Mesendoderm (in vitro differentiated cells): ENCODE results near the gene EPB41L4B.

Experiments used
- DNase-seq: peaks from one replicate; pipeline ENCODE4 v3.0.0; 2013
- H2AK5ac ChIP-seq: 2 replicates; pipeline ENCODE4 v1.6.1; 2013; ENCODE audit warnings: low read length, inconsistent platforms
- H2BK120ac ChIP-seq: 2 replicates; pipeline ENCODE4 v1.6.1; 2013; ENCODE audit warnings: low read depth, mild to moderate bottlenecking, low read length, moderate library complexity, mixed read lengths
- H2BK15ac ChIP-seq: replicated peaks from 2 replicates; pipeline ENCODE4 v1.6.1; 2013; ENCODE audit warnings: low read depth, mild to moderate bottlenecking, moderate library complexity
- H2BK5ac ChIP-seq: 2 replicates; pipeline ENCODE4 v1.6.1; 2013; ENCODE audit warnings: low read length, inconsistent platforms
- H3K18ac ChIP-seq: 2 replicates; pipeline ENCODE4 v1.6.1; 2013; ENCODE audit warnings: mild to moderate bottlenecking, low read length, mixed read lengths
- H3K23ac ChIP-seq: one replicate; pipeline ENCODE4 v1.6.1; 2013; ENCODE audit warnings: low read length
- H3K27ac ChIP-seq: 2 replicates; pipeline ENCODE4 v1.5.1; 2013; ENCODE audit warnings: low read depth, mild to moderate bottlenecking, inconsistent platforms, low read length, moderate library complexity
- H3K27me3 ChIP-seq: 2 replicates; pipeline ENCODE4 v1.6.1; 2013; ENCODE audit warnings: low read length, control low read depth, mild to moderate bottlenecking, inconsistent platforms; ENCODE audit not compliant: insufficient read depth, poor library complexity
- H3K36me3 ChIP-seq: 2 replicates; pipeline ENCODE4 v1.6.1; 2013; ENCODE audit warnings: low read length, inconsistent platforms; ENCODE audit not compliant: control insufficient read depth, insufficient read depth
- H3K4ac ChIP-seq: one replicate; pipeline ENCODE4 v1.6.1; 2013; ENCODE audit warnings: low read depth, mild to moderate bottlenecking, low read length, moderate library complexity
- H3K4me1 ChIP-seq: 2 replicates; pipeline ENCODE4 v1.6.1; 2013; ENCODE audit warnings: low read depth, low read length, inconsistent platforms; ENCODE audit not compliant: control insufficient read depth
- H3K4me2 ChIP-seq: 2 replicates; pipeline ENCODE4 v1.6.1; 2013; ENCODE audit warnings: low read length
- H3K4me3 ChIP-seq: 2 replicates; pipeline ENCODE4 v1.5.1; 2013; ENCODE audit warnings: mild to moderate bottlenecking, low read length
- H3K56ac ChIP-seq: one replicate; pipeline ENCODE4 v1.6.1; 2013; ENCODE audit warnings: low read length
- H3K79me1 ChIP-seq: 2 replicates; pipeline ENCODE4 v1.6.1; 2013; ENCODE audit warnings: low read length, inconsistent platforms
- H3K79me2 ChIP-seq: 2 replicates; pipeline ENCODE4 v1.6.1; 2013; ENCODE audit warnings: mild to moderate bottlenecking, low read length; ENCODE audit not compliant: control insufficient read depth, insufficient read depth
- H3K9ac ChIP-seq: 2 replicates; pipeline ENCODE4 v1.6.1; 2013; ENCODE audit warnings: low read length, inconsistent platforms
- H4K5ac ChIP-seq: one replicate; pipeline ENCODE4 v1.6.1; 2013; ENCODE audit warnings: low read length
- H4K8ac ChIP-seq: one replicate; pipeline ENCODE4 v1.6.1; 2013; ENCODE audit warnings: low read depth, mild to moderate bottlenecking, control low read depth, low read length, moderate library complexity
- WGBS: extraction: QIAGEN DNeasy Blood & Tissue Kit; methylation state at CpG from one replicate; pipeline ENCODE4 v1.1.7; 2013; ENCODE audit warnings: low lambda C conversion rate, missing lambda C conversion rate; ENCODE audit not compliant: insufficient coverage; ENCODE audit errors: extremely low coverage; 5-methylcytosine and 5-hydroxymethylcytosine counted together

EPB41L4B gene

DNA sequence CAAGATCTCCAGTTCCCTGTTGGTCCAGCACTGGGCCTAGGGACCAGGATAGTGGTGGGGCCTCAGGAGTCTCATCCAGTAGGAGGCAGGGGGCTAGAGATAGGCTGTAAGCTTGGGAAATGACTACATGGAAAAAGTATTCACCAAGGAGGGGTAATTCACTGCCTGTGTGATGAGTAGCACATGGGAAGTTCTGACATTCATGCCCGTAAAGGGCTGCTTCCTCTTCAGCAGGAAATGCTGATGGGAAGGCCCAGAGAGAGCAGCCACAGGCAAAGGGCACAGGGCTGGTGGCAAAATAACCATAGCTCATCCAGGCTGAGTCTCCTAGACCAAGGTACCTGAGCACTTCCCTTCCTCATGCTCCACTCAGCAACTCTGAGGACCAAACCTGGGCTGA is 130.7 kb downstream of the EPB41L4B start:
- Histone ChIP-seq H4K5ac (no peak overlapping the region), H4K8ac (no peak overlapping the region), H3K56ac (no peak overlapping the region), H2BK5ac (no peak overlapping the region), H3K79me1 (no peaks in the 10 kb centered on the region), H3K4me2 (no peak overlapping the region), H3K4me3 (no peak overlapping the region), H2BK120ac (no peak overlapping the region), H3K4me1 (no peaks in the 10 kb centered on the region), H3K23ac (no peak overlapping the region), H3K79me2 (no peaks in the 10 kb centered on the region), H2AK5ac (no peak overlapping the region), H3K36me3 (no peaks in the 10 kb centered on the region), H3K27me3 (no peaks in the 10 kb centered on the region), H2BK15ac (no peak overlapping the region), H3K4ac (no peak overlapping the region), H3K18ac (no peak overlapping the region), H3K27ac (no peak overlapping the region), H3K9ac (no peak overlapping the region)
- WGBS = no CpG with 5 or more reads among the region's 1 CpG
- peak; percentile 30 for DNase-seq

DNA sequence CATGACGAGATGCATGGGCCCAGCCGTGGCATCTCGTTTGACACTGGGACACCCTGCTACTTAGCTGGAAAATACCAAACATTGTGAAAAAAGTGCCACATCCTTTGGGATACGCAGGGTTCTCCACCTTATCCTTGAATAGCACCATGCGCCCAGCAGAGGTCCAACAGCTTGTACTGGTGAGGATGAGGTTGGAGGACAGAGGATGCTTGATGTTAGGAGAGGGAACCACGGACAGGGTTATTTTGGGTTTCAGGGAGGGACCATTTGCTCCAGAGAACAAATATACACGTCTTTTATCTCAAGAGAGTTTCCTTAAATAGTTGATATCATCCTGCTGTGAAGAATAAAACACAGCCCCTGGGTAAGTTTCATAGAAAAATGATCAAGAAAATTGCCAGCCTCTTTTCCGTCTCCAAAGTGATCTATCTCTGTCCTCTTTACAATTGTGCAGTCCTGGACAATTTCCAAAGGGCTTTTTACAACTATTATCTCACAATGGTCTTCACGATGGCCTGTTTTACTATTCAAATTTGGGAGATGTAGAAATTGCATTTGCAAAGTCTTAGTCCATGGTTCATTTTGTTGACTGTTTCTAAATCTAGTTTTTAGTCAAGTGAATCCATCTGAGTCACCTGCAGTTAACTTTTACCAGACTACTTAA is 133.9 kb downstream of the EPB41L4B start:
- DNase-seq = no peak
- Histone ChIP-seq H2BK120ac (no peak overlapping the region), H4K8ac (no peak overlapping the region), H3K27ac (no peak overlapping the region), H2BK5ac (no peak overlapping the region), H3K79me2 (no peaks in the 10 kb centered on the region), H2AK5ac (no peak overlapping the region), H4K5ac (no peak overlapping the region), H3K27me3 (no peaks in the 10 kb centered on the region), H3K23ac (no peak overlapping the region), H3K4me1 (no peaks in the 10 kb centered on the region), H3K56ac (no peak overlapping the region), H2BK15ac (no peak overlapping the region), H3K4me2 (no peak overlapping the region), H3K79me1 (no peaks in the 10 kb centered on the region), H3K36me3 (no peaks in the 10 kb centered on the region), H3K18ac (no peak overlapping the region), H3K4me3 (no peak overlapping the region), H3K4ac (no peak overlapping the region), H3K9ac (no peak overlapping the region)
- no CpG with 5 or more reads among the region's 9 CpGs for WGBS

DNA sequence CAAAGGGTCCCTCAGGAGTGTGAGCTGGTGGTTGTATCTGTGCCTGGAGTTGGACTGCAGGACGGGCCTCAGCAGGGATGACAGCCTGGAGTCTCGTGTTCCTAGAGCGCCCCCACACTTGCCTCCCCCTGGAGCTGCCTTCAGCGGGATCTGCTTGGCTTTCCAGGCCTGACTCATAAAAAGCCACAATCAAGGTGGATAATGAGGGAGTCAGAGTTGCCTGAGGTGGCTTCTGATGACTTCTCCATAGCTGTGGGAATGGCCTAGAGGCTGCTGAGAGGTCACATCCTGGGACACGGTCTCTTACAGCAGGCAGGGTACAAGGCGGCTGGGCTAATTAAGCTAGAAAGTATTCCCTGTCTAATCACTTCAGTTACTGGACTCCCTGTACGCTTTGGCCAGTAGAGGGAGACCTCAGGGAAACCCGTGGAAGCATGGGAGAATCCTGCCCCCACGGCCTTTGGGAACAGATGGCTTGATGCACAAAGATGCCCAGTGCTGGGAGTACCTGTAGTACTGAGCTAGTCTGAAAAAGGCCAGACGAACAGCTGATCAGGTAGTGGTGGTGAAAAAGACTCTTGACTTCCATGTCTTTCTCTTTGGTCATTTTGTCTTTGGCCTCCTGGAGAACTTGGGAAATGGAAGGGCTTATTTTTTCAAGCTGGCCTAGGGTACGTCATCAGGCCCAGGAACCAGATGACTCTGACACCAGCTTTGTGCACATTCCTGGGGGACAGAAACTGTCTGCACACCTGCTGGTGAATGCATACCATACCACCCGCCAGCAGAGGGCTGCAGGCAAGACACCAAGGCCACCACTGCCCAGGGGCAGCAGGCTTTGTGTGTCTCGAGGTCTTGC is 137.7 kb downstream of the EPB41L4B start:
- no peaks in the 10 kb centered on the region for H3K4me1 ChIP-seq
- H2BK15ac ChIP-seq = no peak overlapping the region
- DNase-seq = peak; percentile 68
- no peak overlapping the region for H4K8ac ChIP-seq
- H3K4me2 ChIP-seq = no peak overlapping the region
- no peak overlapping the region for H2BK5ac ChIP-seq
- H4K5ac ChIP-seq = no peak overlapping the region
- no peak overlapping the region for H3K18ac ChIP-seq
- no peaks in the 10 kb centered on the region for H3K27me3 ChIP-seq
- H3K27ac ChIP-seq = no peak overlapping the region
- no peak overlapping the region for H3K4ac ChIP-seq
- no peak overlapping the region for H3K4me3 ChIP-seq
- H3K56ac ChIP-seq = no peak overlapping the region
- no peaks in the 10 kb centered on the region for H3K79me1 ChIP-seq
- H2AK5ac ChIP-seq = no peak overlapping the region
- H2BK120ac ChIP-seq = no peak overlapping the region
- H3K79me2 ChIP-seq = no peaks in the 10 kb centered on the region
- no peak overlapping the region for H3K23ac ChIP-seq
- no peaks in the 10 kb centered on the region for H3K36me3 ChIP-seq
- WGBS = no CpG with 5 or more reads among the region's 13 CpGs
- no peak overlapping the region for H3K9ac ChIP-seq

DNA sequence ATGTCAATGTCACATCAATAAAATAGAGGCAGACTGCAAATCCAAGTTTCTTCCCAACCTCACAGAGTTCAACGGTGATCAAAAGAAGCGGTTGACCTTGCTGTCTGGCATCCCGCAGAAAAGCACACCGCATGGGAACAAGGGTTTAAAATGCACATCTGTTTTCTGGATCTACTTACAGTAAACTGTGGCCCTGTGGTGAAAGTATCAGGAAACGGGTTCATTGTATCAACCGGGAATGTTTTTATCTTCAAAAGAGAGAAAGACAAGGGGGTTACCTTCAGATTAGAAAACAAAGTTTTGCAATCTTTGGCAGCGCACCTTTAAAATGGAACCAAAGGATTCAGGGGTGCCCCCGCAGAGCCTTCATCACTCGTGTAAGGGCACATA is 138.3 kb downstream of the EPB41L4B start:
- H4K5ac ChIP-seq = no peak overlapping the region
- H3K27me3 ChIP-seq = no peaks in the 10 kb centered on the region
- H3K9ac ChIP-seq = no peak overlapping the region
- no CpG with 5 or more reads among the region's 9 CpGs for WGBS
- H2BK15ac ChIP-seq = no peak overlapping the region
- H3K4me2 ChIP-seq = no peak overlapping the region
- no peak overlapping the region for H2AK5ac ChIP-seq
- H3K79me2 ChIP-seq = no peaks in the 10 kb centered on the region
- no peak overlapping the region for H3K4me3 ChIP-seq
- H3K18ac ChIP-seq = no peak overlapping the region
- no peaks in the 10 kb centered on the region for H3K79me1 ChIP-seq
- no peak overlapping the region for H2BK5ac ChIP-seq
- no peak overlapping the region for H3K4ac ChIP-seq
- no peak overlapping the region for H4K8ac ChIP-seq
- no peaks in the 10 kb centered on the region for H3K4me1 ChIP-seq
- no peak overlapping the region for H3K56ac ChIP-seq
- no peak overlapping the region for H2BK120ac ChIP-seq
- no peak overlapping the region for H3K23ac ChIP-seq
- no peak overlapping the region for H3K27ac ChIP-seq
- no peak for DNase-seq
- H3K36me3 ChIP-seq = no peaks in the 10 kb centered on the region

DNA sequence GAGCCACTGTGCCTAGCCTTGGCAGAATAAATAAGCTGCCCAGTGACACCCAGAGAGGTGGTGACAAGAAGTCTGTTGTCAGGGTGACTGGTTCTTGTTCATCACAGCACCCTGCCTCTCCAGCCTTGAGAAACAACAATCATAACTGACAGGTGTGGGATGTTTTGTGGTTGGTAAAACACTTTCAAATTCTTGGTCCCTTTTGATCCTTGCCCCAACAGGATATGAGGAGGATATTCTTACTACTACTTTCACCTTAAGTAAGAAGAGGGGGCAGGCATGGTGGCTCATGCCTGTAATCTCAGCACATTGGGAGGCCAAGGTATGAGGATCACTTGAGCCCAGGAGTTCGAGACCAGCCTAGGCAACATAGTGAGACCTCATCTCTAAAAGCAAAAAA is 139.6 kb downstream of the EPB41L4B start:
- no peak overlapping the region for H3K56ac ChIP-seq
- no peaks in the 10 kb centered on the region for H3K36me3 ChIP-seq
- no peak overlapping the region for H3K9ac ChIP-seq
- no peak overlapping the region for H3K27ac ChIP-seq
- DNase-seq = no peak
- H3K4me1 ChIP-seq = no peaks in the 10 kb centered on the region
- H3K27me3 ChIP-seq = no peaks in the 10 kb centered on the region
- H3K79me2 ChIP-seq = no peaks in the 10 kb centered on the region
- no CpG with 5 or more reads among the region's 1 CpG for WGBS
- no peak overlapping the region for H2BK15ac ChIP-seq
- no peak overlapping the region for H3K18ac ChIP-seq
- no peak overlapping the region for H4K8ac ChIP-seq
- H3K23ac ChIP-seq = no peak overlapping the region
- no peak overlapping the region for H3K4ac ChIP-seq
- no peaks in the 10 kb centered on the region for H3K79me1 ChIP-seq
- no peak overlapping the region for H2BK120ac ChIP-seq
- no peak overlapping the region for H3K4me2 ChIP-seq
- no peak overlapping the region for H4K5ac ChIP-seq
- H2AK5ac ChIP-seq = no peak overlapping the region
- H3K4me3 ChIP-seq = no peak overlapping the region
- no peak overlapping the region for H2BK5ac ChIP-seq
